NCI-H1436 (cell line): Measurements from ENCODE around the gene SELENOS.

ENCODE experiments used
- DNase-seq: peaks from one replicate; lab custom pipeline; 2025; lab: John Stamatoyannopoulos, UW

Gene SELENOS

DNA sequence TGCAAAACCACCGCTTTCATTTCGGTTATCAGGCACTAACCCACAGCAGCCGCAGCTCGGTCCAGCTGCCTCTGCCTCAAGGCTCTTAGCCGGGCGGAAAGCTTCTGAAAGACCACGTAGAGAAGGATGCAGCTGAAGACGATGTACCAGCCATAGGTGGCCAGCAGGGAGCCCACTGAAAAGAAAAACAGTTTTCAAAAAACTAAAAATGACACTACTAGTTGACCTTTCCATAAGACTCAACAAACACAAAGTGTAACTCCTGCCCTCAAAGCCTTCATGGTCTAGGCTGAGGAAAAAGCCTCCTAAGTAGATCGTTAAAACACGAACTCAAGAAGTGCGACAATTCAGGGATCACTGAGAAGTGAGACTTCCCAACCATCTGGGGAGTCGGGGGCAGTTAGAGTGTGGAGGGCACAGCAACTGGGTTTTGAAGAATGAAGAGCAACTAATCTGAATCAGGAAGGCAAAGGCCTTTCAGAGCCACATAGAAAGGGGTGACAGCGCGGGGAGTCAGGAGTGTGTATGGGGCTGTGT, 716 bp downstream of the SELENOS start:
- no peak for DNase-seq

DNA sequence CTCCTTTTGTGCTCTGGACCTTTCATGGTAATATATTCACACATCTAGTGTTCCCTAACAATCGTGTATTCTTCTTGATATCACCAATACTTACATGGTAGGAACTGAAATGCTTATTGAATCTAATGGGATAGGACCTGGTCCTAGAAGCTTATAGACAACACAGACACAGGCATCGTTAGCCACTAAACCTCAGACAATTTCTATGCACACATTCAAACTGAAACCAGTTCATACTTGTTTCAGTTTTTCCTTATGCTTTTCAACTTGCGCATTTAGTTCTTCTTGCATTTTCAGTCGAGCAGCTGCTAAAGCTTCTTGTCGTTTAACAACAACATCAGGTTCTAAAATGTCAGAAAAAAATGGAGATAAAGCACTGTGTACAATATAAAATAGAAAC, 2.3 kb downstream of the SELENOS start:
- no peak for DNase-seq

GRCh38 chr15:101273534-101273933, 3.8 kb downstream of the SELENOS start:
- DNase-seq, result no peak

DNA sequence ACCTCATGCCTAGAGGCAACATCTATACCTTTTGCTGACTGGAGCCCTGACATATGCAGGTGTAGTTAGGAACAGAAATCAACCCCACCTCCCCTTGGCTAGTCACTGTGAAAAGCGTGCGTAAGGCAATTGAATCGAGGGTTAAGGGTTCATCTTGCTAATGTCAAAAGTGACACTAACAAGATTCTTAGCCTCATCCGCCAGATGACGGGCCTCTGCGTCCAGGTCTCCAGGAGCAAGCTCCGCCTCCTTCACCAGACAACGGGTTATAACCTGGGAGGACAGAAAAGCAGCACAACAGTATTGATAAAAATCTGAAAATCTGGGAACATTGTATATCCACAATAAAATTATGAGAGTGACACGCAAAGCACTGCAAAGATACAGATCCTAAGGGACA, 4.7 kb downstream of the SELENOS start:
- DNase-seq, result no peak

- no peak for DNase-seq
These were observed 7.6 kb downstream of the SELENOS start for GRCh38 chr15:101269479-101270223.

DNA sequence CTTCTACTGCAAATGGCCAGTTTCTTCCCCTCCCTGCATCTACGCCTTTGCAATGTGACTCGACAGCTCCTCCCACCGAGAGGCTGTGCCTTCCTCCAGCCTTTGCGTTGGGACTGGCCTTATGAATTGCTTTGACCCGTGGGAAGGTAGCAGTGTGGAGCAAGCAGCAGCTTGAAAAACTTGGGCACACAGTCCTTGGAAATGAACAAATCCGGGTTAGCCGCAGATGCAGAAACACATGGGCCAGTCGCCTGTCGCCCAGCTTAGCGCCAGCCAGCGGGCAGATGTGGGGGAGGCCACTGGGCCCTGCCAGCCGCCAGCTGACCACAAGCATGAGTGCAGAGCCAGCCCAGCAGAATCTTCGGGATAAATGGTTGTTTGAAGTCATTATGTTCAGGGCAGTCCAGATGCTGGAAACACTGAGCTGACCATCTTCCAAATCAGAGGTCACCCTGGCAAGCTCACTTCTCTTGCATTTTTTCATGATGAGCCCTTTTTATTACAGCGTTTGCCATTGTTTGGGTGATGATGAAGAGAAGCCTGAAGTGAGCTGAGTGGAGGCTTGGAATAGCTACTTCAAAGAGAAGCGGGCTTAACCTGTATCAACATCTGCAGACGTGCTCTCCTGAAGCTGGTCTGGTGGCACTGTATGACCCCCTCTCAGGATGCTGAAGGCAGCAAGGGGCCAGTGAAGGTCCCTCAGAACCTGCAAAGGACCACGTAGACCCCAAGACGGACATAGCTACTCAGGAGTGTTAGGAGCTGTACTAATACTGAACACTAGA, 9.8 kb downstream of the SELENOS start:
- DNase-seq, result no peak

DNA sequence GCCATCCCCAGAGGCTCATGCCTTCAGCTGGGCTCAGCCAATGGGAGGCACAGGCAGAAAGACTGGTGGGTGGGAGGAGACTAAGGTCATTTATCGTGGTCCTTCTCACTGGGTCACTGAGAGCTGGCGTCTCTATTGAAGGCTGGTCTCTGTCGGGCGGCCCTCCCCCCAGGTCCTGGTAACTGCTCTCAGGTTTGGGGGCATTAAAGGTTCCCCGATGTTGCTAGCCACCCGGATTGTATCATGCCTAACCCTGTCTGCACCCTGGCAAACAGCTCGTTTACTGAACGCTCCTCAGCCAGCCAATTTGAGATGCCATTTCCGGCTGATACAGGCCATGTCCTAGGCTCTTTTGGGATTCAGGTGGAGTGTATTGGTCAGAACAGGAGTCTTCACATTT, 10.5 kb downstream of the SELENOS start:
- DNase-seq, result no peak

DNA sequence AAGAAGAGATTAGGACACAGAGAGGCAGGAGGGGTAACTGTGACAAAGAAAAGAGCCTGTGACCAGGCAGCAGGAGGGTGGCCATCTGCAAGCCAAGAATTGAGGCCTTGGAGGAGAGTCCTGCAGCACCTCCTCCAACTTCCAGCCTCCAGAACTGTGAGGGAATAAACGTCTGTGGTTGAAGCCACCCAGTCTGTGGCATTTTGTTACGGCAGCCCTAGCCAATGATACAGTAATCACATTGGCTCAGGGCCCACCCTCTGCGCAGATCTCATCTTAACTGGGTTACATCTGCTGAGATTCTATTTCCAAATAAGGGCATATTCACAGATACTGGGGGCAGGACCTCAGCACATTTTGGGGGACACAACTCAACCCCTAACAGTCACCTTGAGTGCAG, 11.3 kb downstream of the SELENOS start:
- DNase-seq, result no peak

GRCh38 chr15:101264911-101265641, 12.2 kb downstream of the SELENOS start:
- no peak for DNase-seq

DNA sequence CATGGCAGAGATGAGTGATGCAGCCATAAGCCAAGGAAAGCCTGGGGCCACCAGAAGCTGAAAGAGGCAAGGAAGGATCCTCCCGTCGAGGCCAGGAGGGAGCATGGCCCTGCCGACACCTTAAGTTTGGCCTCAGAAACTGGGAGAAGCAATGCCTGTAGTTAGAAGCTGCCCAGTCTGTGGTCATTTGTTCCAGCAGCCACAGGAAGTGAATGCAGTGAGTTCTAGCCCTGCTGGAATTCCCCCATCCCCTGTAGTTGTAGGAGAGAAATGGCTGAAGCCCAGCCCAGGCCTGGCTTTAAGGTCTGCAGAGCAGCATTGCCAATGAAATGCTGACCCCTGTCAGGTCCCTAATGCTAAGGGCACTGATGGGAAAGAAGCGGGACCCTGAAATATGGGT, 13.3 kb downstream of the SELENOS start:
- DNase-seq, result no peak

- no peak for DNase-seq
These were observed 14.7 kb downstream of the SELENOS start for GRCh38 chr15:101262551-101262950.

DNA sequence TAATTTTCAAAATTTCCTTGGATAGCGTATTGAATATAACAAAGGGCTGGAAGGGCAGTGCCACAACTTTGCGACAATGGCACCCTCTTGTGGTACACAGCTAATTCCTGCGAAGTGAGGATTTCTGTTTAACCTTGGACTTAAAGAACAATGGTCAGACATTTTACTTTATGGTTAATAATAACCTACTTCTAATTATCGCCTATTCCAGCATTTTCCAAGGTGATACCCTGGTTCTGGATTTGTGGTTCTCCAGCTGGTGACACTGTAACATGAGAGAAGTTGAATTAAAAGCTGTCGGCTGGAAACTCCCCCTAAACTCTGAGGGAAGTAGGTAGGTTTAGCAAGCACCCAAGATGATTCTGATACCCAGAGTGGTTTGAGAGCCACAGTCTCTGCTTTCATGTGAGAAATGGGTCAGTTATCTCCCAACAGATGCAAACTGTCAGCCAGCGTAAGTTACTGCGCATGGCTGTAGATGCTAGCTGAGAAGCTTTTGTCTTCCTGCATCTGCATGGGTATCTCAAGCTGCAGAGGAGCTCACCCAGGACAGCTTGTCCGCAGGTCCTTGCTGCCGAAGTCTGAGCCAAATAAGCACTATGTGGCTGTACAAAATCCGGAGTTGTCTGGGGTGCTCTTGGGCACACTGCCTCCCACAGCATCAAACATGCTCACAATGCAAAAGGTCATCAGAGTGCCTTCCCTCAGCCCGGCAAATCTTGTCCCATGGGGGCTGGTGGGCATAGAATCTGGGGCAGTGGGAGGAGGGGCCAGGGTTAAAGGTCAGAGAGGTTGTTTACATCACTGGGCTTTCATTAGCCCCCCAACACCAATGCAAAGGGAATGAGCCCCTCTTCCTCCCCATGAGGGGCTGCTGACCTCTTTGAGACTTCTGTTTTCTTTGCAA, 18.8 kb downstream of the SELENOS start:
- DNase-seq, result peak; percentile 9

DNA sequence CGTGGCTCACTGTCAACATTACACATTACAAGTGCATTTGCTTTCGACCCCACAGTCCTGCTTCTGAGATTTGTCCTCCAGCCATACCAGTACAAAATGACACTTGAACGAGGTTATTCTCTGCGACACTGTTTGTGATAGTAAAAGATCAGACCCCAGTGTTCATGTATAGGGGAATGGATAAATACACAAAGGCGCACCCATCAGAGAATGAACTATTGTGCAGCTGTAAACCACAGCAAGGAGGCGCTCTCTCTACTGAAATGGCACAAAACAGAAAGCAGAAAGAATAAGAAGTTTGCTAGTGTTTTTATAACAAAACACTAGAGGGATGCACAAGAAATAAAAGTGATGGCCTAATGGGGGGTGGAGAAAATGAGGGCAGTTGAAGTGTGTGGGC, 20.5 kb downstream of the SELENOS start:
- no peak for DNase-seq

DNA sequence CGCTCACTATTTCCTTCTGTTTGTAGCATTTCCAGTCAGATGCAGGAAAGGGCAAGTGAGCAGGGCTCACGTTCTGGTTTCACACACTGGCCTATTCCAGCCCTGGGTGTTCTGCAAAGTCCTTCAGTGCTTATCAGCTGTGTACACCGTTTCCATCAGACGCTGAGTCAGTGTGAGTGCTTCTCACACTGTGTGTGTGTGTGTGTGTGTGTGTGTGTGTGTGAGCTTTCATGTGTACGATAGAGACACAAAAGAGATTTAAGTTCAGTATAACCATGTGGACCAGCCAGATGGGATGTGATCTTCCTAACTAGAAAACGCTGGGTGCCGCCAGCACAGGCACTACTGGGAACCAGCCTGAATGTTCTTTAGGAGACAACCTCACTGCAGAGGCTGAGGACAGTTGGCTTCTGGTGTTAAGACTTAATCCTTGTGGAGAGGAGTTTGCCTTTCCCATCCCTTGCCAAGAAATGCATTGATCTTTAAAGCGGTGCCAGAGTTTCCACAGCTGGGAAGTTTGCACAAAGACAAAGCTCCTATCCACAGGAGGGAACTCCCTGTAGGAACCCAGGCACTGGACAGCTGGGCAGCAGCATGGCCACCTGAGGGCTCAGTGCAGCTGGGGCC, 21.6 kb downstream of the SELENOS start:
- no peak for DNase-seq

DNA sequence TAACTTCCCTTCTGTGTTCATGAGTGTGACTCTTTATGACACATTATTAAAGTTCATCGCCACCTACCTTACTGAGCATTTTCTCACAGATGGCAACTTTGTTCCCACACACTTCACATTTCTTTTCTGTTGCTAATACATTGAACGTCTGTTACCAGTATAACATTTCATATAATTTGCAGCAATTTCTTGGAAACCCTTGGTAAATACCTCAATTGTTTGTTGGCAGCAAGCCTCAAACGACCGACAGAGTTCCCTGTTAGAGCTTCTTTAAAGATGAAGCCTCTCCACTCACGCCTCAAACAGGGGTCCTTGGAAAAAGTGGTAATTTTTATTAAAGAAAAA, 22.3 kb downstream of the SELENOS start:
- DNase-seq, result no peak

DNA sequence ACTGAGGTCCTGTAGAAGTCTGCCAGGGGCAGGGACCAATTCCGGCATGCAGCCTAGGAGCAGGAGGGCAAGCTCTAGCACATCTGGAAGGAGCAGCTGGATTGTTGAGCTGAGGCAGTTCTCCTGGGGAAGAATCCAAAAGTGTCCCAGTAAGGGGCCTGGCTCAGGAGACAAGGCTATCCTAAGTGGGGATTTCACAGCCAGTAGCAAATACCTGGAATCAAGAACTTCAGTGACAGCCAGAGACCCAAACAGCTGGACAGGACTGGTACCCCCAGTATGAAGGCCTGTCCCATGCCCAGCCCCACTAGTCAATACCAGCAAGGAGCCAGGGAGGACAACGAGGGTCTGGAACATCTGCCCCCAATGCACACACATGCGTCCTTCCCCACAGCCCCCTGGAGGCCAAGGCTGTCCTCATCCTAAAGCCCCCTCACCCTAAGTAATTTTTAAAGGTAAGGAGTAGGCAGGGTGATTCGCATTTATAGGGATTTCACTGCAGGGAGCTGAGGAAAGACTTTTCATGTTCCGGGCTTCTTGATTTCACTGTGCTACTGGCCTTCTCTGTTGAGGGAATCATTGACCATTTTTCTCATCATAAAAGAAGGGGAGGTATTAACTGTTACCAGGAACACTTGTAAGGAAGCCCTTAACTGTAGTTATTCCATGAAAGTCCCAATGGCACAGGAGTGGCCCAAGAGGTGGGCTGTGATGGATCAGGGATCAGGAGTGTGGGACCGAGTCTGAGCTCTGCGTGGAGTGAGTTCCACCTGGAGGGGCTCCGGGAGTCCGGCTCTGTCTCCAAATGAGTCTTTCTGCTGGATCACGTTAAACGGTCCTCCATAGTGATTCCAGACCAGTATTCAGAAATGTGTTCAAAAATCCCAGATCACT, 22.9 kb downstream of the SELENOS start:
- no peak for DNase-seq

- no peak for DNase-seq
These were observed 24.4 kb downstream of the SELENOS start for GRCh38 chr15:101252836-101253235.

DNA sequence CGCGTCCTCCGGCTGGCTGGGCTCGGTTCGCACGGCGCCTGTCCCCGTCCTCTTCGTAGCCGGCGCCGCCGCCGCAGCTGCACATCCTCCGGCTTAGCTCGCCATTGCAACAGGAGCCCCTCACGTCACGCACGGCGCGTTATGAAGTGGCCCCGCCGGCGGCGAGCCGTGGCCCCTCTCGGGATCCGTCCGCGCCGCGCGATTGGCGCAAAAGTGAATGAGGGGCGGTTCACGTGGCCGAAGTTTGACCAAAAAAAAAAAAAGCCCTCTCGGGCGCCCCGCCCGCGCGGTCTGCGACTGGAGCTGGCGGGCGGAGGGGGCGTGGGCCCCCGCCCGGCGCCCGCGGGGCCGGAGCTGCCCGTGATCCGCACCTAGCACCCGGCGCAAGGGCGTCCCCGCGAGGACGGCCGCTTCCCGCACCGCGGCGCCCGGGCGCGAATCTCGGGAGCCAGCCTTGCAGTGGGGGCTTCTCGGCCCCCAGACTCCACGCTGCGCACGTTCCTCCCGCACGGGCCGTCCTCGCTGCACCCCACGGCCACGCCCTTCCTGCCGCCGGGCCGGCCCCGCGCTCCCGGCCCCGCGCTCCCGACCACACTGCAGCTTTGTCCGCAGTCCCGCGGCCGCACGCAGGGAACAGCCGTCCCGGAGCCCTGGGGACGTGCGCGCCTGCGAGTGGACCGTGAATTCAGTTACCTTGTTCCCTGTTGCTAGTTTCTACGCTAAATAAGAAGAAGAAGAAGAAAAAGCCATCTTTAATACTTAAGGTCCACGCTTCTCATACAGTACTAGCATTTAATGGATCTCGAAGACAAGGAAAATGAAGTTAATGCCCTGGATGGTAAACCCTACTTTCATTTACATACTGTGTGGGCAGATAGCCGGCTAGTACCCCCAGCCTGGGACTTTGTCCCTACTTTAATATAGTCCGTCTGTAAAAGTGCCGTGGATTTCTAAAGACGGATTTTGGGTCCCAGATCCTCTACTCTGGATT, 25.2 kb downstream of the SELENOS start, which contains the start of gene CHSY1:
CHSY1 (minus strand) TSS at position 219 of the 991 bp plus-strand sequence. CDS start 592 bp downstream, outside the sequence.
- no peak for DNase-seq
